ENCODE results near the gene PLA2G4D.

PLA2G4D gene

DNA sequence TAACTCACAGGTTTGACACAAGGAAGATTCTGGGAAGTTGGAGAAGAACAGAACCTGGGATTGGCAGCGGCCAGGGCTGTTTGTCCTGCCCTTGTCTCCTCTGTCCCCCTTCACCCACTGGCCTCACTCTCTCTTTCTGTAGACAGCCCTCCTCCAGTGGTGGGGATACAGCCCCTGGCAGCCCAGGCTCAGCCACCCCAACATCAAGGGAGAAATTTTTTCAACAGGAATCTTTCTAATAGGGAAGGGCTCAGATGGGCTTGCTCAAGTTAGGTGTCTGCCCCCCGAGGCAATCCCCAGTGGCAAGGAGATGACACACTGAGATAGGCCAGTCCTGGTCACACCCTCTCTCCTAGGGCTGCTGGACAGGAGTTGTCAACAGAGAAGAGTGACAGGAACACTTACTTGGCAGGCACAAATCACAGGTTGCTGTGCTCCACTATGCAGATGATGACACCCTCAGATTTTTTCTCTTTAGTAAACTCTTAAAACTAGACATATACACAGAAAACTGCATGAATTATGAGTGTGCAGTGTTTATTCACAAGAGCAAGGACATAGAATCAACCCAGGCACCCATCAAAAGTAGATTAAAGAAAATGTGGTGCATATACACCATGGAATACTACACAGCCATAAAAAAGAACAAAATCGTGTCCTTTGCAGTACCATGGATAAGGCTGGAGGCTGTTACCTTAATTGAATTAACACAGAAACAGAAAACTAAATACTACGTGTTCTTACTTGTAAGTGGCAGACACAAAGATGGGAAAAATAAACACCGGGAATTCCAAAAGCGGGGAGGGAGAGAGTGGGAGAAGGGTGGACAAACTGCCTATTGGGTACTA is 36.3 kb downstream of the PLA2G4D start:
- no peak overlapping the region for H3K4me3 ChIP-seq (ENCODE audit: low read depth, low read length)
- no peak for DNase-seq (ENCODE audit: low read depth)
- TF ChIP-seq, protein P1, sequence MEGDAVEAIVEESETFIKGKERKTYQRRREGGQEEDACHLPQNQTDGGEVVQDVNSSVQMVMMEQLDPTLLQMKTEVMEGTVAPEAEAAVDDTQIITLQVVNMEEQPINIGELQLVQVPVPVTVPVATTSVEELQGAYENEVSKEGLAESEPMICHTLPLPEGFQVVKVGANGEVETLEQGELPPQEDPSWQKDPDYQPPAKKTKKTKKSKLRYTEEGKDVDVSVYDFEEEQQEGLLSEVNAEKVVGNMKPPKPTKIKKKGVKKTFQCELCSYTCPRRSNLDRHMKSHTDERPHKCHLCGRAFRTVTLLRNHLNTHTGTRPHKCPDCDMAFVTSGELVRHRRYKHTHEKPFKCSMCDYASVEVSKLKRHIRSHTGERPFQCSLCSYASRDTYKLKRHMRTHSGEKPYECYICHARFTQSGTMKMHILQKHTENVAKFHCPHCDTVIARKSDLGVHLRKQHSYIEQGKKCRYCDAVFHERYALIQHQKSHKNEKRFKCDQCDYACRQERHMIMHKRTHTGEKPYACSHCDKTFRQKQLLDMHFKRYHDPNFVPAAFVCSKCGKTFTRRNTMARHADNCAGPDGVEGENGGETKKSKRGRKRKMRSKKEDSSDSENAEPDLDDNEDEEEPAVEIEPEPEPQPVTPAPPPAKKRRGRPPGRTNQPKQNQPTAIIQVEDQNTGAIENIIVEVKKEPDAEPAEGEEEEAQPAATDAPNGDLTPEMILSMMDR (conservative IDR thresholded peaks at IDR 0.05; ENCODE audit: low read depth, low read length) = no peak

GRCh38 chr15:42056934-42057798 is 37.2 kb downstream of the PLA2G4D start:
- DNase-seq (ENCODE audit: low read depth) = peak; percentile 50
- TF ChIP-seq, protein P1 (conservative IDR thresholded peaks at IDR 0.05; ENCODE audit: low read depth, low read length) = peak; percentile 59
- peak overlapping the region; percentile 25 for H3K4me3 ChIP-seq (ENCODE audit: low read depth, low read length)

DNA sequence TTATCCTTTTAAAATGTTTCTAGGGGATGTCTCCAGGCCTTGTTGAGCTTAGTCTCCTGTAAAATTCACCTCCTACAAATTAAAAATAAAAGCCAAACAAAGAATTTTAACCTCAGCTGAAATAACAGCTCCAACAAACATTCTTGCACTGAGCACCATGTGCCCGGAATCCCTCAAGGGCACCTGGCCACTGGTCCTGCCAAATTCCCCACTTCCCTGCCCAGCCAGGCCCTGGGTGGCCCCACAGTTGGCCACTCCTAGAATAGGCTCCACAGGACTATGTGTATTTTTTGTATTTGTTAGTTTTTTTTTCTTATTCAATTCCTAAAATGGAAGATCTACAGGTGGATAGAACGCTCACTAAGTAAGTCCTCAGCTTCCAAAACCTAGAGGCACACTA is 40.4 kb downstream of the PLA2G4D start:
- TF ChIP-seq, protein P1 (conservative IDR thresholded peaks at IDR 0.05; ENCODE audit: low read depth, low read length) = no peak
- DNase-seq (ENCODE audit: low read depth) = no peak
- H3K4me3 ChIP-seq (ENCODE audit: low read depth, low read length) = no peak overlapping the region

DNA sequence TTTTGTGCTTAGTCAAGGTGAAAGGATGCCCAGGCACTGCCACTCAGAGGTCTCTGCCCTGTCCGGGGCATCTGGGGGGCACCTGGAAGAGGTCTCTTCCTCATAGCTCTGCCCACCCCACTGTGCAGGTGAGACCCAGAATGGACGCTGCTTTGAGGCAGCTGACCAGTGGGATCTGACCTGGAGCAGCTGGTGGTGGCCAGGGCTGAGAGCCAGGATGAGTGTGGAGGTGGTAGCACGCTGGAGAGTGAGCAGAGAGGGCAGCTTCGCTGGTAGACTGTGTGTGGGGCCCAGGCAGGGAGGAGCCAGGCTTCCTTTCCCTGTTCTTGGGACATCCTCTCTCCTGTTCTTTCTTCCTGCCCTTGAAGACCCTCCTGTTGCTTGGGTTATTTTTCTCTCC is 41.4 kb downstream of the PLA2G4D start:
- no peak for DNase-seq (ENCODE audit: low read depth)
- TF ChIP-seq, protein P1 (conservative IDR thresholded peaks at IDR 0.05; ENCODE audit: low read depth, low read length) = no peak
- H3K4me3 ChIP-seq (ENCODE audit: low read depth, low read length) = no peak overlapping the region

DNA sequence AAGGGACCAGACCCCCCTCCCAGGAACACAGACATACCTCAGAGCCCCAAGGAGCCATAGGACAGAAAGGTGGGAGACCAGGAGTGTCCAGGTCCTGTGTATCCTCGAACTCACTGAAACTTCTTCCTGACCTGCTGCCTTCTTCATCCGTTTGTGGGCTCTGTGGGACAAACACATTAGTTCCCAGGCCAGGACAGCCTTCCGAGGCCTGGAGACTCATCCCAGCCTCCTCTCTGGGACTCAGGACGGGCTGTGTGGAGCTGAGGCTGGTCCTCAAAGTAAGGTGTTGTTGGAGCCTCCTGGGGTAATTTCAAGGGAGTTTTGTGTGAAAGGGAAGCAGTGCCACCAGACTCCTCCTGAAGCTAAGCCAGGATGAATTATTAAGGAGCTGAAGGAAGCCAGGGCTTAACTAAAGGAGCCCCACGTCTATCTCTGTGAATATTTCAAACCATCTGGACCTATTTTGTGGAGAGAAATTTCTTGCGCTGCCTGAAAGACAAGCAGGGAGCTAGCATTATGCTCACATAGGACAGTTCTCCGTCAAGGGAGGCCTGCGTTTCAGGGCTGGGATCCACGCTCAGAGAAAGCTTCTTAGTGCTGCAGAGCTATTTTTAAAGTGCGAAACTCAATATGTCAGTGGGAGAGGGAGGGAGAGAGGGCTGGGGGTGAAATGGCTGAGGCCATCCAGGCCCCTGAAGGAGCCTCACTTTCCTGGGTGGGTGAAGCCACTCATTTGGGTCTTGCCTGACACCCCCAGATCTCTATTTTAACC is 43.7 kb downstream of the PLA2G4D start:
- TF ChIP-seq, protein P1 (conservative IDR thresholded peaks at IDR 0.05; ENCODE audit: low read depth, low read length) = no peak
- no peak overlapping the region for H3K4me3 ChIP-seq (ENCODE audit: low read depth, low read length)
- no peak for DNase-seq (ENCODE audit: low read depth)

DNA sequence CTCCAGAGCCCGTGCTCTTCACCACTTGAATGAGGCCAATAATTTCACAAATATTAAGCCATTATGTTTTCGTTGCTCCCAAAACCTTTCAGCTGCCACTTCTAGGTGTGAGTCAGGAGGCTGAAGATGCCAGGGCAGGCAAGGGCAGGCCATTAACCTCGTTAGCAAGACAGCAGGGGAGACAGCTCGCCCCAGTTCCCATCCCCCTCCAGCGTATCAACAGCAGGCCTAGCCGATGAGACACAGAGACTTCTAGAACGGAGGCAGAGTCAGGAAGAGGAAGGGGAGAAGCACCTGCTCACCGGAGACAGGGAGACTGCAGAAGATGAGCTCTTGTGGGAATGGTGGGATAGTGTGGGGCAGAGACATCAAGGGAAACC is 45.6 kb downstream of the PLA2G4D start:
- TF ChIP-seq, protein P1 (conservative IDR thresholded peaks at IDR 0.05; ENCODE audit: low read depth, low read length) = no peak
- DNase-seq (ENCODE audit: low read depth) = no peak
- no peak overlapping the region for H3K4me3 ChIP-seq (ENCODE audit: low read depth, low read length)
